Measurements from ENCODE around the gene THRAP3. TPM values are rescaled to one million over a fixed set of nuclear protein-coding genes. Genes with fewer than 3 reads are reported as not detected.

The THRAP3 gene
- total RNA-seq, 4 donors from 2014 or later, result 64.1 to 102 (median 76.9) TPM

- 94% methylated on average over 5 of the region's 5 CpGs for WGBS, 2 donors
- TF ChIP-seq CTCF (IDR thresholded peaks at IDR 0.05) (no peak), POLR2A (IDR thresholded peaks at IDR 0.05) (no peak)
- no peak overlapping the region for H3K4me3 ChIP-seq (ENCODE audit: low read depth, poor library complexity, severe bottlenecking)
- DNase-seq (ENCODE audit: low spot score in 2 of 2), result no peak
- intact Hi-C loops (cut with DNase I; ENCODE audit: low total_unique reads), result no loop called here
Measured at GRCh38 chr1:36273024-36273423, 48.8 kb downstream of the THRAP3 start.

DNA sequence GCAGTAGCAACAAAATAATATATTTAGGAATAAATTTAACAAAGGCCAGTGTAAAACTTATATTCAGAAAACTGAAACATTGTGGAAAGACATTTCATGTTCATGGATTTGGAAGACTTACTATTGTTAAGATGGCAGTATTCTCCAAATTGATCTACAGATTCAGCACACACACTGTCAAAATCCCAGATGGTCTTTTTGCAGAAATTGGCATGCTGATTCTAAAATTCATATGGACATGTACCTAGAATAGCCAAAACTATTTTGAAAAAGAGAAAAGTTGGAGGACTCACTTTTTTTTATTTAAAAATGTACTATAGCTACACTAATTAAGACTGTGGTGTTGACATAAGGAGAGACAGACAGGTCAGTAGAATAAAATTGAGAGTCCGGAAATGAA lies 50.0 kb downstream of the THRAP3 start:
- WGBS, 2 donors, result 86 to 96% methylated on average over 1 of the region's 1 CpG
- no peak for DNase-seq (ENCODE audit: low spot score in 2 of 2)
- no peak overlapping the region for H3K4me3 ChIP-seq (ENCODE audit: low read depth, poor library complexity, severe bottlenecking)
- TF ChIP-seq CTCF (IDR thresholded peaks at IDR 0.05) (no peak), POLR2A (IDR thresholded peaks at IDR 0.05) (no peak)
- intact Hi-C loops (cut with DNase I; ENCODE audit: low total_unique reads), result no loop called here

GRCh38 chr1:36276688-36277087 lies 52.4 kb downstream of the THRAP3 start:
- WGBS, 2 donors, result 90 to 94% methylated on average over 6 of the region's 6 CpGs
- DNase-seq (ENCODE audit: low spot score in 2 of 2), result no peak
- no peak overlapping the region for H3K4me3 ChIP-seq (ENCODE audit: low read depth, poor library complexity, severe bottlenecking)
- intact Hi-C loops (cut with DNase I; ENCODE audit: low total_unique reads), result no loop called here
- no peak for TF ChIP-seq POLR2A (IDR thresholded peaks at IDR 0.05)
- no peak for TF ChIP-seq CTCF (IDR thresholded peaks at IDR 0.05)

- intact Hi-C loops (cut with DNase I; ENCODE audit: low total_unique reads), result no loop called here
- 31 to 32% methylated on average over 2 of the region's 2 CpGs for WGBS, 2 donors
- TF ChIP-seq CTCF (IDR thresholded peaks at IDR 0.05), result no peak
- TF ChIP-seq POLR2A (IDR thresholded peaks at IDR 0.05), result no peak
Measured at GRCh38 chr1:36279110-36279788, 55.0 kb downstream of the THRAP3 start.

DNA sequence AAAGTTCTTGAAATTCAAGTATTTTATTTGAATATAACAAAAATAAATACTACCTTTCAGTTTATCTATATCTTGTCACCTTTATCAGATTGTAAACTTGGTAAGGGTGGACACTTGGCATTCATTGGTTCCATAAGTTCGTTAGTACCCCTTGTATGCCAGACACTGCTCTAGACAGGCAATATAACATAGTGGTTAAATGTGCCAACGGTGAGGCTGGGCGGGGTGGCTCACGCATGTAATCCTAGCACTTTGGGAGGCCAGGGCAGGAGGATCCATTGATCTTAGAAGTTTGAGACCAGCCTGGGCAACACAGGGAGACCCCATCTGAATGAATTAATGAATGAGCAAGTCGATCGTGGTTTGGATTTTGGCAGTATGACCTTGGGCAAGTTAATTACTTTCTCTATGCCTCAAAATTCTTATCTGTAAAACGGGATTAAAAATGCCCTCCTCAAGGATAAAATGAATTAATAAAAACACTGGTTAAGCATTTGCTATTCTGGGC lies 55.6 kb downstream of the THRAP3 start:
- intact Hi-C loops (cut with DNase I; ENCODE audit: low total_unique reads), result no loop called here
- TF ChIP-seq CTCF (IDR thresholded peaks at IDR 0.05) (no peak), POLR2A (IDR thresholded peaks at IDR 0.05) (no peak)
- WGBS, 2 donors, result 71 to 75% methylated on average over 7 of the region's 7 CpGs
- no peak overlapping the region for H3K4me3 ChIP-seq (ENCODE audit: low read depth, poor library complexity, severe bottlenecking)
- DNase-seq (ENCODE audit: low spot score in 2 of 2), result no peak

More at GRCh38 chr1:36279110-36279788, 55.0 kb downstream of the THRAP3 start:
- DNase-seq (ENCODE audit: low spot score in 2 of 2), result no peak
- H3K4me3 ChIP-seq (ENCODE audit: low read depth, poor library complexity, severe bottlenecking), result no peak overlapping the region

- H3K4me3 ChIP-seq (ENCODE audit: low read depth, poor library complexity, severe bottlenecking), result no peak overlapping the region
- TF ChIP-seq CTCF (IDR thresholded peaks at IDR 0.05) (no peak), POLR2A (IDR thresholded peaks at IDR 0.05) (no peak)
- intact Hi-C loops (cut with DNase I; ENCODE audit: low total_unique reads), result no loop called here
- 40 to 45% methylated on average over 1 of the region's 1 CpG for WGBS, 2 donors
- DNase-seq (ENCODE audit: low spot score in 2 of 2), result no peak
Measured at GRCh38 chr1:36284061-36284460, 59.8 kb downstream of the THRAP3 start.

All from lower leg skin (tissue), 4 donors.